HCT116 (cell line): Measurements from ENCODE around the gene COLEC11. TPM values are rescaled to one million over a fixed set of nuclear protein-coding genes. Genes with fewer than 3 reads are reported as not detected.

Source experiments
- ATAC-seq: fragments of 200-7000 bp; cut with Tn5 transposase; 2 replicates; pipeline ENCODE4 v1.9.1; 2020; ENCODE audit warnings: mild to moderate bottlenecking, moderate library complexity
- BruUV-seq: library from RNA; stranded (reverse); fragments of 400-500 nt; replicated peaks from 2 replicates; lab custom pipeline; 2021; lab: Mats Ljungman, UMichigan
- CTCF ChIA-PET: fragments of 300-600 bp; sonication (Branson Sonifier 250); formaldehyde crosslinking; loops from one replicate; lab custom pipeline; 2021; ENCODE audit warnings: antibody characterized with exemption; lab: Charles Lee
- POLR2A ChIA-PET: fragments of 300-600, 350-600 bp; sonication (Branson Sonifier 250); formaldehyde crosslinking; loops from one replicate; lab custom pipeline; 2021; ENCODE audit warnings: antibody characterized with exemption; lab: Charles Lee
- RAD21 ChIA-PET, 2 experiments: fragments of 300-600 bp; sonication (Branson Sonifier 250); formaldehyde crosslinking; loops; one replicate each; lab custom pipeline; 2023; ENCODE audit warnings: low total read pairs in 2 of 2; ENCODE audit not compliant: uncharacterized antibody in 2 of 2, unreplicated experiment in 2 of 2, low non-redundant PET in 1 of 2; lab: Charles Lee
- DNase-seq: peaks from one replicate; pipeline ENCODE4 v3.0.0-alpha.2; 2010; ENCODE audit warnings: low read depth, low spot score
- H2AFZ ChIP-seq: fragments of 200-600 bp; shearing (Covaris generic), sonication (generic); 2 replicates; pipeline ENCODE4 v1.6.1; 2017; ENCODE audit warnings: low read depth, mixed run types, mixed read lengths, antibody characterized with exemption, low read length; ENCODE audit not compliant: poor library complexity, severe bottlenecking
- H3K27ac ChIP-seq: 2 replicates; pipeline ENCODE4 v1.5.1; 2012; ENCODE audit warnings: low read depth, low read length
- H3K27me3 ChIP-seq: fragments of 200-600 bp; sonication (generic); 2 replicates; pipeline ENCODE4 v1.6.1; 2016; ENCODE audit warnings: mixed run types, low read length, mixed read lengths; ENCODE audit not compliant: insufficient read depth
- H3K36me3 ChIP-seq, 2 experiments: fragments of 200-500 bp in 1 of 2; fragments of 200-600 bp in 1 of 2; sonication (Bioruptor generic) in 1 of 2; sonication (generic) in 1 of 2; 2 replicates each; pipeline versions ENCODE4 v1.5.1 to v1.6.1; 2014 to 2016; ENCODE audit warnings: low read length in 2 of 2, inconsistent platforms in 1 of 2, mixed read lengths in 1 of 2, mixed run types in 1 of 2; ENCODE audit not compliant: insufficient read depth in 2 of 2, control insufficient read depth in 1 of 2
- H3K4me1 ChIP-seq, 2 experiments: fragments of 200-600 bp in 1 of 2; sonication (generic) in 1 of 2; 2 replicates each; pipeline versions ENCODE4 v1.5.1 to v1.6.1; 2012 to 2017; ENCODE audit warnings: low read length in 2 of 2, inconsistent platforms in 1 of 2, mild to moderate bottlenecking in 1 of 2, mixed read lengths in 1 of 2, mixed run types in 1 of 2, moderate library complexity in 1 of 2; ENCODE audit not compliant: insufficient read depth in 2 of 2, control insufficient read depth in 1 of 2
- H3K4me2 ChIP-seq: fragments of 200-600 bp; sonication (generic); 2 replicates; pipeline ENCODE4 v1.6.1; 2017; ENCODE audit warnings: mixed run types, low read length, mixed read lengths
- H3K4me3 ChIP-seq, 2 experiments: fragments of 200-600 bp in 1 of 2; sonication (generic) in 1 of 2; replicated peaks in 1 of 2; 2 replicates each; pipeline ENCODE4 v1.5.1; 2011 to 2016; ENCODE audit warnings: low read length in 2 of 2, control low read depth in 1 of 2, low read depth in 1 of 2, mild to moderate bottlenecking in 1 of 2, mixed read lengths in 1 of 2, mixed run types in 1 of 2
- H3K79me2 ChIP-seq: fragments of 200-600 bp; sonication (generic); 2 replicates; pipeline ENCODE4 v1.6.1; 2017; ENCODE audit warnings: mild to moderate bottlenecking, mixed run types, low read length, moderate library complexity, mixed read lengths; ENCODE audit not compliant: insufficient read depth
- H3K9ac ChIP-seq: fragments of 200-600 bp; sonication (generic); 2 replicates; pipeline ENCODE4 v1.6.1; 2016; ENCODE audit warnings: low read length, mixed read lengths
- H3K9me2 ChIP-seq: fragments of 200-600 bp; sonication (generic), shearing (Covaris generic); 2 replicates; pipeline ENCODE4 v1.6.1; 2017; ENCODE audit warnings: mixed run types, mild to moderate bottlenecking, moderate library complexity; ENCODE audit not compliant: insufficient read depth
- H3K9me3 ChIP-seq, 2 experiments: fragments of 200-500 bp in 1 of 2; fragments of 200-600 bp in 1 of 2; sonication (Bioruptor generic) in 1 of 2; sonication (generic) in 1 of 2; 2 replicates each; pipeline ENCODE4 v1.6.1; 2014 to 2017; ENCODE audit warnings: low read length in 2 of 2, mixed read lengths in 2 of 2, inconsistent platforms in 1 of 2, low read depth in 1 of 2, mild to moderate bottlenecking in 1 of 2, mixed run types in 1 of 2, moderate library complexity in 1 of 2; ENCODE audit not compliant: control insufficient read depth in 1 of 2, insufficient read depth in 1 of 2
- H4K20me1 ChIP-seq: fragments of 200-600 bp; sonication (generic), shearing (Covaris generic); 2 replicates; pipeline ENCODE4 v1.6.1; 2017; ENCODE audit warnings: mixed run types, mild to moderate bottlenecking, moderate library complexity; ENCODE audit not compliant: insufficient read depth
- CEBPB ChIP-seq: IDR thresholded peaks from 2 replicates; pipeline ENCODE4 v1.6.1; 2012; ENCODE audit warnings: low read depth
- CTCF ChIP-seq, 3 experiments: fragments of 200-600 bp in 1 of 3; sonication (generic) in 1 of 3; IDR thresholded peaks in 2 of 3; conservative IDR thresholded peaks in 1 of 3; 2 replicates each; pipeline ENCODE4 v1.5.1; 2012 to 2017; ENCODE audit warnings: low read depth in 2 of 3, low read length in 2 of 3, antibody characterized with exemption in 1 of 3, borderline replicate concordance in 1 of 3, control low read depth in 1 of 3, mild to moderate bottlenecking in 1 of 3, mixed read lengths in 1 of 3, mixed run types in 1 of 3, moderate library complexity in 1 of 3; ENCODE audit not compliant: insufficient read depth in 1 of 3
- EGR1 ChIP-seq: IDR thresholded peaks from 2 replicates; pipeline ENCODE4 v1.6.1; 2012; ENCODE audit warnings: low read depth
- EZH2 ChIP-seq: fragments of 200-600 bp; sonication (generic); IDR thresholded peaks from 2 replicates; pipeline ENCODE4 v1.6.1; 2017; ENCODE audit warnings: antibody characterized with exemption, mixed run types
- FOSL1 ChIP-seq: IDR thresholded peaks from 2 replicates; pipeline ENCODE4 v1.6.1; 2012; ENCODE audit warnings: low read depth
- JUND ChIP-seq: IDR thresholded peaks from 2 replicates; pipeline ENCODE4 v1.6.1; 2012
- POLR2AphosphoS5 ChIP-seq: IDR thresholded peaks from 2 replicates; pipeline ENCODE4 v1.6.1; 2011; ENCODE audit warnings: mild to moderate bottlenecking, low read depth, low read length, moderate library complexity
- REST ChIP-seq: IDR thresholded peaks from 2 replicates; pipeline ENCODE4 v1.6.1; 2012; ENCODE audit warnings: low read depth
- SIN3A ChIP-seq: IDR thresholded peaks from 2 replicates; pipeline ENCODE4 v1.6.1; 2012; ENCODE audit warnings: low read depth
- SRF ChIP-seq: IDR thresholded peaks from 2 replicates; pipeline ENCODE4 v1.6.1; 2012; ENCODE audit warnings: low read depth
- YY1 ChIP-seq: IDR thresholded peaks from 2 replicates; pipeline ENCODE4 v1.6.1; 2011; ENCODE audit warnings: low read length, low read depth, moderate library complexity, mild to moderate bottlenecking; ENCODE audit not compliant: insufficient replicate concordance; ENCODE audit errors: extremely low read depth
- ZBTB33 ChIP-seq: IDR thresholded peaks from 2 replicates; pipeline ENCODE4 v1.6.1; 2011; ENCODE audit warnings: mild to moderate bottlenecking, low read length, moderate library complexity; ENCODE audit not compliant: insufficient replicate concordance; ENCODE audit errors: extremely low read depth
- ZFX ChIP-seq: fragments of 450-650 bp; IDR thresholded peaks from 2 replicates; pipeline ENCODE4 v1.6.1; 2017
- intact Hi-C: fragments of 100-400 bp; cut with micrococcal nuclease; formaldehyde crosslinking; loops from 2 replicates; pipeline ENCODE4 v1.10.0; 2022
- total RNA-seq: library from RNA; stranded (reverse); gene quantifications from one replicate; pipeline ENCODE4 v1.2.1, GENCODE V29; 2021; ENCODE audit not compliant: unreplicated experiment
- TF ChIP-seq, protein P1 (sequence below): IDR thresholded peaks from 2 replicates; pipeline ENCODE4 v1.6.1; 2012
- TF ChIP-seq, protein P2 (sequence below): IDR thresholded peaks from 2 replicates; pipeline ENCODE4 v1.6.1; 2012

Gene COLEC11
- total RNA-seq, 1 experiment from 2014 or later = 0.15 TPM

GRCh38 chr2:3681625-3682024 lies 86.7 kb downstream of the COLEC11 start:
- ChIA-PET POLR2A (no interaction called here), CTCF (no interaction called here), RAD21 (no interaction called here)
- no peak for DNase-seq
- H3K27ac ChIP-seq = no peak overlapping the region
- peaks cover 17% of the 10 kb centered on the region; the same call in 1 of the 2 replicates for H3K27me3 ChIP-seq
- no peak overlapping the region for H3K9ac ChIP-seq
- no peaks in the 10 kb centered on the region for H3K9me3 ChIP-seq
- no peaks in the 10 kb centered on the region for H3K36me3 ChIP-seq
- TF ChIP-seq ZFX (no peak), JUND (no peak), SRF (no peak), REST (no peak), ZBTB33 (no peak), CTCF (IDR thresholded peaks at IDR 0.05 in 2 of 3, conservative IDR thresholded peaks at IDR 0.05 in 1 of 3; ENCODE audit: borderline replicate concordance in 1 of 3, insufficient read depth in 1 of 3, low read depth in 2 of 3, low read length in 2 of 3) (no peak), EGR1 (no peak), CEBPB (no peak), YY1 (no peak), SIN3A (no peak), FOSL1 (no peak), POLR2AphosphoS5 (no peak), EZH2 (no peak)
- TF ChIP-seq, protein P1, sequence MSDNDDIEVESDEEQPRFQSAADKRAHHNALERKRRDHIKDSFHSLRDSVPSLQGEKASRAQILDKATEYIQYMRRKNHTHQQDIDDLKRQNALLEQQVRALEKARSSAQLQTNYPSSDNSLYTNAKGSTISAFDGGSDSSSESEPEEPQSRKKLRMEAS = no peak
- TF ChIP-seq, protein P2, sequence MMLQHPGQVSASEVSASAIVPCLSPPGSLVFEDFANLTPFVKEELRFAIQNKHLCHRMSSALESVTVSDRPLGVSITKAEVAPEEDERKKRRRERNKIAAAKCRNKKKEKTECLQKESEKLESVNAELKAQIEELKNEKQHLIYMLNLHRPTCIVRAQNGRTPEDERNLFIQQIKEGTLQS = no peak
- H3K79me2 ChIP-seq = no peaks in the 10 kb centered on the region
- no peaks in the 10 kb centered on the region for H3K9me2 ChIP-seq
- ATAC-seq = no peak
- BruUV-seq = no TSS peak
- H3K4me3 ChIP-seq = no peak overlapping the region
- no peaks in the 10 kb centered on the region for H4K20me1 ChIP-seq
- no peaks in the 10 kb centered on the region for H3K4me1 ChIP-seq
- intact Hi-C loops = no loop called here
- no peak overlapping the region for H3K4me2 ChIP-seq
- no peak overlapping the region for H2AFZ ChIP-seq
